ENCODE data around the gene TRIM62.

The TRIM62 gene

GRCh38 chr1:33097762-33098161 is 84.1 kb downstream of the TRIM62 start:
- H3K27ac ChIP-seq (ENCODE audit: low read depth, low read length): no peak overlapping the region
- no peak overlapping the region for H3K56ac ChIP-seq (ENCODE audit: low read length)
- no peak overlapping the region for H4K8ac ChIP-seq (ENCODE audit: low read depth, low read length)
- no peak overlapping the region for H2BK5ac ChIP-seq (ENCODE audit: low read length)
- no peak overlapping the region for H3K9ac ChIP-seq (ENCODE audit: low read length)
- no peak overlapping the region for H3K18ac ChIP-seq (ENCODE audit: low read length)
- no peak overlapping the region for H2BK15ac ChIP-seq (replicated peaks; ENCODE audit: low read depth)
- H3K4ac ChIP-seq (ENCODE audit: low read depth, low read length): no peak overlapping the region
- no peak overlapping the region for H2AK5ac ChIP-seq (ENCODE audit: low read length)
- no CpG with 5 or more reads among the region's 4 CpGs for WGBS (ENCODE audit: extremely low coverage, insufficient coverage, low lambda C conversion rate)
- no peak for DNase-seq
- H3K27me3 ChIP-seq (ENCODE audit: insufficient read depth, low read length, poor library complexity): no peaks in the 10 kb centered on the region
- H4K5ac ChIP-seq (ENCODE audit: low read length): no peak overlapping the region
- no peaks in the 10 kb centered on the region for H3K36me3 ChIP-seq (ENCODE audit: control insufficient read depth, insufficient read depth, low read length)
- no peak overlapping the region for H3K4me2 ChIP-seq (ENCODE audit: low read length)
- H3K4me3 ChIP-seq (ENCODE audit: low read length): no peak overlapping the region
- no peak overlapping the region for H3K23ac ChIP-seq (ENCODE audit: low read length)
- no peaks in the 10 kb centered on the region for H3K79me2 ChIP-seq (ENCODE audit: control insufficient read depth, insufficient read depth, low read length)
- H3K79me1 ChIP-seq (ENCODE audit: low read length): no peaks in the 10 kb centered on the region
- no peaks in the 10 kb centered on the region for H3K4me1 ChIP-seq (ENCODE audit: control insufficient read depth, low read depth, low read length)
- H2BK120ac ChIP-seq (ENCODE audit: low read depth, low read length): no peak overlapping the region

GRCh38 chr1:33097137-33097611 is 84.7 kb downstream of the TRIM62 start:
- Histone ChIP-seq H3K4me3 (ENCODE audit: low read length) (no peak overlapping the region), H2BK5ac (ENCODE audit: low read length) (no peak overlapping the region), H3K36me3 (ENCODE audit: control insufficient read depth, insufficient read depth, low read length) (no peaks in the 10 kb centered on the region), H3K79me1 (ENCODE audit: low read length) (no peaks in the 10 kb centered on the region), H2AK5ac (ENCODE audit: low read length) (no peak overlapping the region), H4K8ac (ENCODE audit: low read depth, low read length) (no peak overlapping the region), H3K27ac (ENCODE audit: low read depth, low read length) (no peak overlapping the region), H3K56ac (ENCODE audit: low read length) (no peak overlapping the region), H3K27me3 (ENCODE audit: insufficient read depth, low read length, poor library complexity) (no peaks in the 10 kb centered on the region), H3K4ac (ENCODE audit: low read depth, low read length) (no peak overlapping the region), H3K9ac (ENCODE audit: low read length) (no peak overlapping the region), H2BK15ac (replicated peaks; ENCODE audit: low read depth) (no peak overlapping the region), H3K18ac (ENCODE audit: low read length) (no peak overlapping the region), H3K4me1 (ENCODE audit: control insufficient read depth, low read depth, low read length) (no peaks in the 10 kb centered on the region), H2BK120ac (ENCODE audit: low read depth, low read length) (no peak overlapping the region), H3K79me2 (ENCODE audit: control insufficient read depth, insufficient read depth, low read length) (no peaks in the 10 kb centered on the region), H4K5ac (ENCODE audit: low read length) (no peak overlapping the region), H3K4me2 (ENCODE audit: low read length) (no peak overlapping the region), H3K23ac (ENCODE audit: low read length) (no peak overlapping the region)
- no peak for DNase-seq
- whole genome bisulfite sequencing (ENCODE audit: extremely low coverage, insufficient coverage, low lambda C conversion rate): no CpG with 5 or more reads among the region's 3 CpGs

GRCh38 chr1:33096363-33097005 is 85.4 kb downstream of the TRIM62 start:
- H3K79me1 ChIP-seq (ENCODE audit: low read length): no peaks in the 10 kb centered on the region
- H3K27ac ChIP-seq (ENCODE audit: low read depth, low read length): no peak overlapping the region
- no peaks in the 10 kb centered on the region for H3K4me1 ChIP-seq (ENCODE audit: control insufficient read depth, low read depth, low read length)
- no peak overlapping the region for H2BK15ac ChIP-seq (replicated peaks; ENCODE audit: low read depth)
- H3K4me2 ChIP-seq (ENCODE audit: low read length): no peak overlapping the region
- H3K18ac ChIP-seq (ENCODE audit: low read length): no peak overlapping the region
- H3K4ac ChIP-seq (ENCODE audit: low read depth, low read length): no peak overlapping the region
- no peak overlapping the region for H3K4me3 ChIP-seq (ENCODE audit: low read length)
- no peak overlapping the region for H3K23ac ChIP-seq (ENCODE audit: low read length)
- no peaks in the 10 kb centered on the region for H3K79me2 ChIP-seq (ENCODE audit: control insufficient read depth, insufficient read depth, low read length)
- H3K27me3 ChIP-seq (ENCODE audit: insufficient read depth, low read length, poor library complexity): no peaks in the 10 kb centered on the region
- no peak overlapping the region for H4K5ac ChIP-seq (ENCODE audit: low read length)
- H3K56ac ChIP-seq (ENCODE audit: low read length): no peak overlapping the region
- no peak overlapping the region for H2BK120ac ChIP-seq (ENCODE audit: low read depth, low read length)
- H2AK5ac ChIP-seq (ENCODE audit: low read length): no peak overlapping the region
- no peak overlapping the region for H2BK5ac ChIP-seq (ENCODE audit: low read length)
- H4K8ac ChIP-seq (ENCODE audit: low read depth, low read length): no peak overlapping the region
- no peak overlapping the region for H3K9ac ChIP-seq (ENCODE audit: low read length)
- H3K36me3 ChIP-seq (ENCODE audit: control insufficient read depth, insufficient read depth, low read length): no peaks in the 10 kb centered on the region
- WGBS (ENCODE audit: extremely low coverage, insufficient coverage, low lambda C conversion rate): no CpG with 5 or more reads among the region's 7 CpGs
- no peak for DNase-seq
